Activated B cell treated with CpG ODN at 0.5 μM for 24 hours (primary cell): ENCODE results near the gene IMPDH1. TPM values are rescaled to one million over a fixed set of nuclear protein-coding genes. Genes with fewer than 3 reads are reported as not detected.

Experiments
- ATAC-seq: fragments of 200-7000 bp; cut with Tn5 transposase; one replicate; pipeline ENCODE4 v1.10.0; 2021; ENCODE audit warnings: low read depth, mild to moderate bottlenecking, moderate library complexity
- CTCF ChIA-PET: fragments of 350-600 bp; sonication (Branson Sonifier 250); formaldehyde crosslinking; loops from one replicate; lab custom pipeline; 2021; ENCODE audit warnings: antibody characterized with exemption; lab: Charles Lee
- POLR2A ChIA-PET: fragments of 350-600 bp; sonication (Branson Sonifier 250); formaldehyde crosslinking; loops from one replicate; lab custom pipeline; 2021; ENCODE audit warnings: antibody characterized with exemption; lab: Charles Lee
- DNase-seq: peaks from one replicate; pipeline ENCODE4 v3.0.0; 2022
- H3K27ac Mint-ChIP-seq: one replicate; pipeline ENCODE4 v1.8.0; 2020; ENCODE audit warnings: mixed read lengths
- H3K27me3 Mint-ChIP-seq: one replicate; pipeline ENCODE4 v1.8.0; 2021; ENCODE audit warnings: mixed read lengths
- H3K36me3 Mint-ChIP-seq: one replicate; pipeline ENCODE4 v1.8.0; 2021; ENCODE audit warnings: low read depth, mixed read lengths
- H3K4me1 Mint-ChIP-seq: one replicate; pipeline ENCODE4 v1.8.0; 2021; ENCODE audit warnings: mixed read lengths
- H3K4me3 Mint-ChIP-seq: one replicate; pipeline ENCODE4 v1.8.0; 2020; ENCODE audit warnings: mild to moderate bottlenecking, mixed read lengths
- H3K9me3 Mint-ChIP-seq: one replicate; pipeline ENCODE4 v1.8.0; 2020; ENCODE audit warnings: mixed read lengths
- CTCF ChIP-seq: fragments of 200-600 bp; IDR thresholded peaks from one replicate; pipeline ENCODE4 v1.8.0; 2022; ENCODE audit warnings: antibody characterized with exemption, mild to moderate bottlenecking
- intact Hi-C: fragments of 100-400 bp; cut with micrococcal nuclease; formaldehyde crosslinking; loops from one replicate; pipeline ENCODE4 v1.15.1; 2024
- total RNA-seq: library from RNA; stranded (reverse); gene quantifications from 2 replicates; pipeline ENCODE4 v1.2.3, GENCODE V29; 2022

Gene IMPDH1
- total RNA-seq, 1 donor from 2014 or later = 45.8 TPM

- H3K27ac Mint-ChIP-seq = no peak overlapping the region
- no peak for DNase-seq
- no peak for ATAC-seq
- peaks cover under 1% of the 10 kb centered on the region for H3K27me3 Mint-ChIP-seq
- H3K4me3 Mint-ChIP-seq = no peak overlapping the region
- no peaks in the 10 kb centered on the region for H3K36me3 Mint-ChIP-seq
- no peaks in the 10 kb centered on the region for H3K9me3 Mint-ChIP-seq
- intact Hi-C loops = no loop called here
- no peak for TF ChIP-seq CTCF
- ChIA-PET POLR2A (interaction anchor here (0.5 to 4.8 kb wide), 2 partner anchors 21 to 88 kb away, joined by 3 to 61 read pairs; partner anchors contain the start of gene HILPDA), CTCF (interaction anchor here (4.3 to 14.5 kb wide), 2 partner anchors 7 to 26 kb away, joined by 28 to 442 read pairs; no protein-coding TSS in a partner anchor)
- H3K4me1 Mint-ChIP-seq = peaks cover 26% of the 10 kb centered on the region
Observed at GRCh38 chr7:128434413-128435326, 24.9 kb upstream of the IMPDH1 start.

- no peak for ATAC-seq
- no peaks in the 10 kb centered on the region for H3K36me3 Mint-ChIP-seq
- H3K4me1 Mint-ChIP-seq = peaks cover 4% of the 10 kb centered on the region
- H3K27me3 Mint-ChIP-seq = peaks cover 5% of the 10 kb centered on the region
- H3K4me3 Mint-ChIP-seq = no peak overlapping the region
- POLR2A ChIA-PET = interaction anchor here (1.9 kb wide), 1 partner anchor 24 kb away, joined by 12 read pairs; the partner anchor contains the start of gene HILPDA
- CTCF ChIA-PET = interaction anchor here (11.8 to 14.5 kb wide), 2 partner anchors 23 to 29 kb away, joined by 121 to 442 read pairs; partner anchors contain the start of gene HILPDA
- no peak overlapping the region for H3K27ac Mint-ChIP-seq
- intact Hi-C loops = no loop called here
- no peak for DNase-seq
- no peaks in the 10 kb centered on the region for H3K9me3 Mint-ChIP-seq
- no peak for TF ChIP-seq CTCF
Observed at GRCh38 chr7:128431754-128432153, 22.0 kb upstream of the IMPDH1 start.

GRCh38 chr7:128431221-128431620 is 21.4 kb upstream of the IMPDH1 start:
- H3K27me3 Mint-ChIP-seq = peaks cover 5% of the 10 kb centered on the region
- no peak overlapping the region for H3K4me3 Mint-ChIP-seq
- H3K27ac Mint-ChIP-seq = no peak overlapping the region
- H3K36me3 Mint-ChIP-seq = no peaks in the 10 kb centered on the region
- ChIA-PET POLR2A (no interaction called here), CTCF (interaction anchor here (11.8 to 14.5 kb wide), 2 partner anchors 24 to 30 kb away, joined by 121 to 442 read pairs; partner anchors contain the start of gene HILPDA)
- no peak for TF ChIP-seq CTCF
- ATAC-seq (no peak), DNase-seq (no peak)
- intact Hi-C loops = no loop called here
- peaks cover 4% of the 10 kb centered on the region for H3K4me1 Mint-ChIP-seq
- no peaks in the 10 kb centered on the region for H3K9me3 Mint-ChIP-seq

GRCh38 chr7:128430207-128430606 is 20.4 kb upstream of the IMPDH1 start:
- H3K4me1 Mint-ChIP-seq = no peaks in the 10 kb centered on the region
- DNase-seq (no peak), ATAC-seq (no peak)
- H3K36me3 Mint-ChIP-seq = no peaks in the 10 kb centered on the region
- peaks cover 5% of the 10 kb centered on the region for H3K27me3 Mint-ChIP-seq
- intact Hi-C loops = no loop called here
- H3K4me3 Mint-ChIP-seq = no peak overlapping the region
- H3K9me3 Mint-ChIP-seq = no peaks in the 10 kb centered on the region
- H3K27ac Mint-ChIP-seq = no peak overlapping the region
- POLR2A ChIA-PET = interaction anchor here (1.0 kb wide), 1 partner anchor 25 kb away, joined by 3 read pairs; the partner anchor contains the start of gene HILPDA
- CTCF ChIA-PET = interaction anchor here (11.8 to 14.5 kb wide), 2 partner anchors 25 to 31 kb away, joined by 121 to 442 read pairs; partner anchors contain the start of gene HILPDA
- TF ChIP-seq CTCF = no peak
